Natural killer cell (primary cell): ENCODE results near the gene SPDYE2. TPM values are rescaled to one million over a fixed set of nuclear protein-coding genes. Genes with fewer than 3 reads are reported as not detected.
"Not testable (repeated sequence)": the region's sequence is repeated elsewhere in the genome, so short reads cannot be mapped to it uniquely, and the experiment has no call there.

Source experiments
- ATAC-seq, 3 donors: fragments of 150-1000 bp in 2 of 3; fragments of 200-7000 bp in 1 of 3; cut with Tn5 transposase; 1 replicate in 1 of 3; 2 replicates in 2 of 3; pipeline ENCODE4 v1.10.0; 2021; ENCODE audit warnings: mild to moderate bottlenecking in 2 of 3, moderate library complexity in 2 of 3
- DNase-seq, 2 donors: peaks; one replicate each; pipeline versions ENCODE4 v3.0.0 to v3.0.0-alpha.2; 2013 to 2021; ENCODE audit warnings: mixed read lengths in 1 of 2
- H3K27ac ChIP-seq: one replicate; pipeline ENCODE4 v1.5.1; 2013; ENCODE audit warnings: mild to moderate bottlenecking, low read length
- H3K27me3 ChIP-seq: one replicate; pipeline ENCODE4 v1.6.1; 2013; ENCODE audit warnings: low read length; ENCODE audit not compliant: control insufficient read depth, insufficient read depth
- H3K36me3 ChIP-seq: one replicate; pipeline ENCODE4 v1.6.1; 2013; ENCODE audit warnings: low read length; ENCODE audit not compliant: control insufficient read depth, insufficient read depth
- H3K4me1 ChIP-seq: one replicate; pipeline ENCODE4 v1.6.1; 2013; ENCODE audit warnings: low read length; ENCODE audit not compliant: control insufficient read depth, insufficient read depth
- H3K4me3 ChIP-seq: one replicate; pipeline ENCODE4 v1.5.1; 2013; ENCODE audit warnings: low read length
- H3K9me3 ChIP-seq: one replicate; pipeline ENCODE4 v1.6.1; 2013; ENCODE audit warnings: low read length; ENCODE audit not compliant: control insufficient read depth, insufficient read depth
- H3K27ac Mint-ChIP-seq, 2 donors: one replicate each; pipeline ENCODE4 v1.8.0; 2022; ENCODE audit warnings: mild to moderate bottlenecking in 2 of 2, mixed read lengths in 2 of 2, moderate library complexity in 1 of 2
- H3K27me3 Mint-ChIP-seq, 2 donors: one replicate each; pipeline ENCODE4 v1.8.0; 2022; ENCODE audit warnings: low read depth in 2 of 2, mixed read lengths in 2 of 2
- H3K36me3 Mint-ChIP-seq: one replicate; pipeline ENCODE4 v1.8.0; 2022; ENCODE audit warnings: mixed read lengths
- H3K4me1 Mint-ChIP-seq, 2 donors: one replicate each; pipeline ENCODE4 v1.8.0; 2022; ENCODE audit warnings: mixed read lengths in 2 of 2
- H3K4me3 Mint-ChIP-seq: one replicate; pipeline ENCODE4 v1.8.0; 2022; ENCODE audit warnings: mild to moderate bottlenecking, moderate library complexity, mixed read lengths
- H3K9me3 Mint-ChIP-seq, 2 donors: one replicate each; pipeline ENCODE4 v1.8.0; 2022; ENCODE audit warnings: mixed read lengths in 2 of 2
- WGBS: methylation state at CpG from one replicate; pipeline ENCODE4 v1.1.7; 2013; ENCODE audit warnings: missing lambda C conversion rate; ENCODE audit not compliant: insufficient coverage; 5-methylcytosine and 5-hydroxymethylcytosine counted together
- intact Hi-C: fragments of 100-400 bp; cut with micrococcal nuclease; formaldehyde crosslinking; loops from one replicate; pipeline ENCODE4 v1.14.2; 2022
- total RNA-seq, 4 donors: library from RNA; stranded (reverse); fragments of 120-200 nt in 1 of 4; gene quantifications; one replicate each; pipeline versions ENCODE4 v1.2.3 to v1.2.4, GENCODE V29; 2013 to 2022

The SPDYE2 gene
- total RNA-seq, 3 donors from 2014 or later (not counting 1 experiment from before 2014, with no cell fraction given): 0.25 to 0.61 TPM; not detected in 1

DNA sequence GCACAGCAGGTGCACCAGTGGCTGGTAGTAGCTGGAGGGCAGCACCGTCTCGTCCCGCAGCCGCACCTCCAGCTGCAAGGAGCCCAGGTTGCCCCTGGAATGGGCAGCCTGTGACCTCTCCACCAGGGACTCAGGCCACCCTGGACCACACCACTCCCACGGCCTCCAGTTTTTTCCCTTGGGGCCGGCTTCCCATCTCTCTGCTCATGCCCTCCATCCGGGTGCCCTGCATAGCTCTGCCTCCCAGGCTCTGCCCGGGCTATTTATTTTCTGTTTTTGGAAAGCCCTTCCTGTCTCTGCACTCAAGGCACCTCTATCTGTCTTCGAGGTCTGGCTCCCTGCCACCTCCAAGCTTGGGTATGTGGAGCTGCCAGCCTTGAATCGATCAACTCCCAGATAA, 45.0 kb downstream of the SPDYE2 start:
- H3K36me3 ChIP-seq, H3K4me1 ChIP-seq, H3K27me3 Mint-ChIP-seq, DNase-seq, H3K36me3 Mint-ChIP-seq, intact Hi-C loops, H3K27me3 ChIP-seq, H3K4me3 Mint-ChIP-seq, H3K9me3 Mint-ChIP-seq, H3K4me3 ChIP-seq, H3K9me3 ChIP-seq, ATAC-seq, H3K4me1 Mint-ChIP-seq, H3K27ac Mint-ChIP-seq, H3K27ac ChIP-seq: not testable (repeated sequence)
- WGBS: 92% methylated on average over 3 of the region's 10 CpGs

DNA sequence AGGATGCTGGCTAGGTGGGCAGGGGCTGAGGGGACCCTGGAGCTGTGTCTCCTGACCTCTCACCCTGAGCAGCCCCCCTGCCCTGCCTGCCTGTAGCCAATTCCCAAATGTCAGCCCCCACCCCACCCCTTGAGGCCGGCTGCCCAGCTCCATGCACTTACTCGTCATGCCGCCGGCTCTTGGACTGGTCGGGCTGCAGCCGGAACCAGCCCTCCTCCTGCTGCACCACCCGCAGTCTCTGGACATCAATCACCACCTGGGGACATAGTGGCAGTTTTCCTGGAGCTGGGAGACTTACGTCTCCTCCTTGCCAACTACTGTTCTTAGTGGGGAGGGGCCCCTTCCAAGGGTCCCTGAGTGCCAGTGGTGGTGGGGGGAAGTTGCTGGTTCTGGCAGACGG, 48.7 kb downstream of the SPDYE2 start:
- H3K9me3 Mint-ChIP-seq, H3K4me1 ChIP-seq, H3K4me1 Mint-ChIP-seq, H3K4me3 Mint-ChIP-seq, H3K36me3 Mint-ChIP-seq, intact Hi-C loops, H3K27ac ChIP-seq, H3K27me3 Mint-ChIP-seq, H3K9me3 ChIP-seq, DNase-seq, H3K4me3 ChIP-seq, H3K36me3 ChIP-seq, H3K27me3 ChIP-seq, H3K27ac Mint-ChIP-seq, ATAC-seq: not testable (repeated sequence)
- no CpG with 5 or more reads among the region's 9 CpGs for WGBS

DNA sequence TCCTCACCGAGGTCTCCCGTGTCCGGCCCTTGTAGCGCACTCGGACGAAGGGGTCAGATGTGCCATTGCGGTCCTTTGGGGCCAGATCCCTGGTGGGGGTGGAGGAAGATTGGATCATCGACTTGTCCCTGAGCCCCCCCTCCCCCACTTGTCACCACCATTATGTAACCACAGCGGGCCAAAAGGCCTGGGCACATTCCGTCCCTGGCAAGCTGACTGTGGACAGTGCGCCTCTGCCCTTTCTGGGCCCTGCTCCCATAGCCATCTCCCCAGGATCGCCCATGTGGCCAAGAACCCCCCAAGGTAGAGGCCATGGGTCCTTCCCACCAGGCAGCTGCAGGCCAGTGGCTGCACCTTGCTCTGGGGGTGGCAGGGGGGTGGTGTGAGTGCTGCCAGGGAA, 51.3 kb downstream of the SPDYE2 start:
- H3K36me3 ChIP-seq, H3K36me3 Mint-ChIP-seq, H3K9me3 Mint-ChIP-seq, intact Hi-C loops, H3K27me3 Mint-ChIP-seq, H3K27ac Mint-ChIP-seq, H3K27ac ChIP-seq, H3K4me1 Mint-ChIP-seq, H3K4me1 ChIP-seq, H3K27me3 ChIP-seq, ATAC-seq, H3K4me3 ChIP-seq, H3K4me3 Mint-ChIP-seq, H3K9me3 ChIP-seq, DNase-seq: not testable (repeated sequence)
- no CpG with 5 or more reads among the region's 12 CpGs for WGBS

DNA sequence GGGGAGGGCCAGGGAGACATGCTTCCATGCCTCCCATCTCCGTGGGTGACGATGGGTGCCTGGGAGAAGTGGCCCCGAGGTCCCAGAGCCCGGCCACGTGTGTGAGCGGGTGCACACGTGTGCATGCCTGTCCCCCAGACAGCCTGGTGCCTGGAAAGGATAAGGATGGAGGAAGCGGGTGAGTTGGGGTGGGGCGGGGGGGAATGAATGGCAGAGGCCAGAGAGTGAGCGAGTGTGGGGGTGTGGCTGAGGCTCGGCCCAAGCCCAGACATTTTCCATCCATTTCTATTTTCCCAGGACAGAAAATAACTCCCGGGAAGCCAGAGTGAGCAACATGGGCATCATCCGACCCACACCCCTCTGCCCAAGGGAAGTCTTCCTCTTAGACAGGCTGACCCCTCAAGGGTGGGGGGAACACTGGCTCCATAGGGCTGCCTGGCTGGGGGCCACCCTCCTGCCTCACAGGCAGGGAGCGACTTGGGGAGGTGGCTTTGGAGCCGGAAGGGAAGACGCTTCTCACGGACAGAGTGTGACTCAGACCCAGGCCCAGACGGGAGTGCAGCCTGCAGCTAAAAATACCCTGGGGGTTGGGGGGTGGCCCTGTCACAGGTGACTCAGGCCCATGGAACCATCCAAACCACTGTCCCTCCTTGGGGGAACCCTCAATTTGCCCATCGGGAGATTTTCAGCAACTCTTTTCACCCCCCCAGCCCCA, 53.6 kb downstream of the SPDYE2 start:
- H3K4me3 Mint-ChIP-seq, H3K4me1 Mint-ChIP-seq, H3K27me3 Mint-ChIP-seq, H3K4me3 ChIP-seq, H3K9me3 Mint-ChIP-seq, H3K27ac ChIP-seq, H3K9me3 ChIP-seq, intact Hi-C loops, H3K4me1 ChIP-seq, H3K36me3 Mint-ChIP-seq, H3K27ac Mint-ChIP-seq, H3K36me3 ChIP-seq, DNase-seq, H3K27me3 ChIP-seq: not testable (repeated sequence)
- whole genome bisulfite sequencing: no CpG with 5 or more reads among the region's 19 CpGs
- peak in 1 of 3 donors; percentile 3 for ATAC-seq

DNA sequence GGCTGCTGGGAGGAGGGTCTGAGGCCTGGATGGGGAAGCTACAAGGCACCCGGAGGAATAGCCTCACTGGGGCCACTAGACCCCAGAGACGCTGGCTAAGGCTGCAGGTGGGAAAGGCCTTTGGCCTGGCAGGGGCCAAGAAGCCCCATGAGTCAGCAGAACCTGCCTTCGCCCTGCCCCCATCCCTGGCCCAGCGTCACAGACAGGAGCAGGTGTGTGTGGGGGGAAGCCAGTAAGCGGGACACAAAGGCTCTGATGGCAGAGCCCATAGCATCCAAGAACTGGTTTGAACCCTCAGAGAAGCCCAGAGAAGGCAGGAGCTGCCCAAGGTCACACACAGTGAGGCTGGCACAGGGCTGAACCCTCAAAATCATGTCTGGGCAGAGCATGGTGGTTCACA, 55.8 kb downstream of the SPDYE2 start:
- not testable (repeated sequence) for H3K36me3 ChIP-seq, H3K4me3 ChIP-seq, H3K36me3 Mint-ChIP-seq

DNA sequence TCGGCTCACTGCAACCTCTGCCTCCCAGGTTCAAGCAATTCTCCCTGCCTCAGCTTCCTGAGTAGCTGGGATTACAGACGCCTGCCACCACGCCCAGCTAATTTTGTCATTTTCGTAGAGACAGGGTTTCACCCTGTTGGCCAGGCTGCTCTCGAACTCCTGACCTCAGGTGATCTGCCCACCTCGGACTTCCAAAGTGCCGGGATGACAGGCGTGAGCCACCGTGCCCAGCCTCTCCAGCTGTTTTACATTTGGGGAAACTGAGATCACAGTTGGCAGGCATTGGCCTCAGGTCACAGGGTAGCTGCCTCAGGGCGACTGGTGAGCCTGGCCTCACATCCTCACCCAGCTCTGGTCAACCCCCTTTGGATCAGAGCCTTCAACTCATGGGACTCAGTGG, 58.7 kb downstream of the SPDYE2 start:
- H3K4me3 ChIP-seq, H3K9me3 ChIP-seq, H3K27ac Mint-ChIP-seq, H3K4me1 Mint-ChIP-seq, H3K27ac ChIP-seq, H3K36me3 Mint-ChIP-seq, H3K4me1 ChIP-seq, ATAC-seq, H3K4me3 Mint-ChIP-seq, H3K27me3 Mint-ChIP-seq, H3K9me3 Mint-ChIP-seq, DNase-seq, H3K36me3 ChIP-seq, intact Hi-C loops, H3K27me3 ChIP-seq: not testable (repeated sequence)
- WGBS: no CpG with 5 or more reads among the region's 10 CpGs

More for the DNA sequence above, 55.8 kb downstream of the SPDYE2 start:
- H3K27ac Mint-ChIP-seq, H3K9me3 Mint-ChIP-seq, H3K4me3 Mint-ChIP-seq, DNase-seq, H3K4me1 Mint-ChIP-seq, H3K27me3 ChIP-seq, H3K9me3 ChIP-seq, intact Hi-C loops, H3K4me1 ChIP-seq, H3K27me3 Mint-ChIP-seq, ATAC-seq, H3K27ac ChIP-seq: not testable (repeated sequence)
- no CpG with 5 or more reads among the region's 5 CpGs for WGBS

DNA sequence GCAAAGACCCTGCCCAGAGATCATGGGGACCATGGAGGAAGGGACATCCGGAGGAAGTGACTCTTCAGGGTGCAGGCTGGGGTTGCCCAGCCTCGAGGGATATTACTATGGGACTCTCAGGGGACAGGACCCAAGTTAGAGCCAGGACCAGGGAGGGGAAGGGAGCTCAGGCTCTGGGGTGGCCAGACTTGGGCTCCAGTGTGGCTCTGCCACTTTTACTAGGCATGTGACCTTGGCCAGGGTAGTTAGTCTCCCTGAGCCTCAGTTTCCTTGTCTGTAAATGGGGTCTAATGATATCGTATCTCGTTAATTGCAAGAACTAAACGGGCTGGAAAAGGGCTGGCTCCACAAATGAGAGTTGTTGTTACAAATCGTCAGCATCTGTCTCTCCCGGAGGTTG, 59.4 kb downstream of the SPDYE2 start:
- H3K27me3 ChIP-seq, H3K27me3 Mint-ChIP-seq, H3K9me3 Mint-ChIP-seq, H3K4me3 ChIP-seq, intact Hi-C loops, H3K4me1 Mint-ChIP-seq, H3K9me3 ChIP-seq, H3K4me1 ChIP-seq, H3K27ac Mint-ChIP-seq, H3K36me3 Mint-ChIP-seq, ATAC-seq, H3K27ac ChIP-seq, DNase-seq, H3K4me3 Mint-ChIP-seq, H3K36me3 ChIP-seq: not testable (repeated sequence)
- WGBS: no CpG with 5 or more reads among the region's 7 CpGs

DNA sequence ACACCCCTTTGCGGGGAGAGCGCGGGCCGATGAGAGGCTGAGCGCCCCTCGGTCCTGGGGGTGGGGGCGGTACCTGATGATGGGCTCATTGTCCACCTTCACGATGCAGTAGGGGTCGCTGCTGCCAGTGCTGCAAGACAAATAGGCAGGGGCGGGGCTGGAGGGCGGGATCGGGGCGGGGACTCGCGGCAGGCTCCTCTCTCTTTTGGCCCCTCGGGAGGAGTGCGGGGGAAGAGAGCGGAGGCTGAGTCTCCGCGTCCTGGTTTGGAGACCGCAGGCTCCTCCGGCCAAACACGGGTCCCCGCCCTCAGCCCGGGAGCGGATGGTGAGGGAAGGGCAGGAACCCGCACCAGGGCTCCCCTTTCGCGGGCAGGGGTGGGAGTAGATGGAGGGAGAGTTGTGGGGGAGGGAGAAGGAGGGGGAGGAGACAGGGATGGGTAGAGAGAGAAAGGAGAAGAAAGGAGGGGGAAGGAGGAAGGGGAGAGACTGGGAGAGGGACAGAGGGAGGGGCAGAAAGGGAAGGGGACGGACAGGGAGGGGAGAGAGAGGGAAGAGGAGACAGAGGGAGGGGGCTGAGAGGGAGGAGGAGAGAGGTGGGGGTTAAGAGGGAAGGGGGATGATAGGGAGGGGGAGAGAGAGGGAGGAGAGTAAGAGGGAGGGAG, 60.1 kb downstream of the SPDYE2 start:
- H3K36me3 Mint-ChIP-seq, H3K4me3 Mint-ChIP-seq, H3K9me3 ChIP-seq, H3K4me3 ChIP-seq, H3K9me3 Mint-ChIP-seq, H3K4me1 Mint-ChIP-seq, H3K4me1 ChIP-seq, H3K36me3 ChIP-seq, intact Hi-C loops, H3K27ac Mint-ChIP-seq, DNase-seq, H3K27me3 ChIP-seq, H3K27ac ChIP-seq, H3K27me3 Mint-ChIP-seq: not testable (repeated sequence)
- ATAC-seq: peak; percentile 65 to 81 (median 67)
- no CpG with 5 or more reads among the region's 30 CpGs for WGBS
